ENCODE results near the gene LIN7A.
"Not testable (repeated sequence)": the region's sequence is repeated elsewhere in the genome, so short reads cannot be mapped to it uniquely, and the experiment has no call there.

- TF ChIP-seq EZH2 (IDR thresholded peaks at IDR 0.05; ENCODE audit: borderline replicate concordance, low read depth, low read length, poor library complexity, severe bottlenecking), result not testable (repeated sequence)
- TF ChIP-seq, protein P1, sequence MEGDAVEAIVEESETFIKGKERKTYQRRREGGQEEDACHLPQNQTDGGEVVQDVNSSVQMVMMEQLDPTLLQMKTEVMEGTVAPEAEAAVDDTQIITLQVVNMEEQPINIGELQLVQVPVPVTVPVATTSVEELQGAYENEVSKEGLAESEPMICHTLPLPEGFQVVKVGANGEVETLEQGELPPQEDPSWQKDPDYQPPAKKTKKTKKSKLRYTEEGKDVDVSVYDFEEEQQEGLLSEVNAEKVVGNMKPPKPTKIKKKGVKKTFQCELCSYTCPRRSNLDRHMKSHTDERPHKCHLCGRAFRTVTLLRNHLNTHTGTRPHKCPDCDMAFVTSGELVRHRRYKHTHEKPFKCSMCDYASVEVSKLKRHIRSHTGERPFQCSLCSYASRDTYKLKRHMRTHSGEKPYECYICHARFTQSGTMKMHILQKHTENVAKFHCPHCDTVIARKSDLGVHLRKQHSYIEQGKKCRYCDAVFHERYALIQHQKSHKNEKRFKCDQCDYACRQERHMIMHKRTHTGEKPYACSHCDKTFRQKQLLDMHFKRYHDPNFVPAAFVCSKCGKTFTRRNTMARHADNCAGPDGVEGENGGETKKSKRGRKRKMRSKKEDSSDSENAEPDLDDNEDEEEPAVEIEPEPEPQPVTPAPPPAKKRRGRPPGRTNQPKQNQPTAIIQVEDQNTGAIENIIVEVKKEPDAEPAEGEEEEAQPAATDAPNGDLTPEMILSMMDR (conservative IDR thresholded peaks at IDR 0.05; ENCODE audit: low read depth, low read length), result not testable (repeated sequence)
Observed at GRCh38 chr12:80782963-80783470, 154.7 kb downstream of the LIN7A start.
